AG08396 (cell line): ENCODE results near the gene MSH3.
"Not testable (repeated sequence)": the region's sequence is repeated elsewhere in the genome, so short reads cannot be mapped to it uniquely, and the experiment has no call there.

Source experiments
- DNase-seq: peaks from one replicate; pipeline ENCODE4 v3.0.0; 2012; ENCODE audit warnings: low spot score, mixed read lengths

The MSH3 gene

GRCh38 chr5:80797428-80798024 lies 143.1 kb downstream of the MSH3 start:
- no peak for DNase-seq

DNA sequence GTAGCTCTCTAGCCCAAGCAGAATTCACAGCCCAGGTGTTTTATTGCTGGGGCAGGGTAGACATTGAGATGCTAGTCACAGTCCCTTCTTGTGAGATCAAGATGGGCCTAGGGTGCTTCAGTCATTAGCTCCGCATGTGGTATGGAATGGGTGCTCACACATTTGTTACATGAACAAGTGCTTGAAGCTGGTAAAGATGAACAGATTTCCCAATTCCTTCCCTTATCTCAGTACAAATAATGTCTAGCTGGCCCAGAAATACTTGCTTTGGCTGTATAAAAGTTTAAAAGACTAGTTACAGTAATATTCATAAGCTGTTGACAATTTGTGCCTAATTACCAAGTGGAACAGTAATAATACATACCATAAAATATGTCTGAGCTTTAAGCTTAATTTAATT lies 143.7 kb downstream of the MSH3 start:
- no peak for DNase-seq

GRCh38 chr5:80798633-80799032 lies 144.2 kb downstream of the MSH3 start:
- no peak for DNase-seq

DNA sequence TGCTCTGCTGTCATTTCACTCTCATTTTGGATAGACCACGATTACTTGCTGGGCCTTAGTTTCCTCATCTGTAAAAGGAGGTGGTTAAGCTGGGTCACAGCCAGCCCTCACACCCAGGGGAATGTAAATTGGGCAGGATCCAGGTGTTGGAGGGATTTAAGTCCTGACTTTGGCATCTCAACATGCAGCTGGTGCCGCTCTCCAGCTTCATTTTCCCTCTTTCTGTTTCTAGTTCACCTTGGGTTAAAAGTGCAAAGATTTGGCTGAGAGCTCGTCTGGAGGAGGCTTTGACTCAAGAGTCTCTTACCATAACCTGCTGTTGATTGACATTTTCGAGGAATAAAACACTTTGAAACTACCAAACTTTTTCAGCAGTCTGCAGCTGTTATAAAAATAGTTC lies 144.6 kb downstream of the MSH3 start:
- DNase-seq = no peak

- DNase-seq = no peak
Measured at GRCh38 chr5:80799573-80799972, 145.1 kb downstream of the MSH3 start.

DNA sequence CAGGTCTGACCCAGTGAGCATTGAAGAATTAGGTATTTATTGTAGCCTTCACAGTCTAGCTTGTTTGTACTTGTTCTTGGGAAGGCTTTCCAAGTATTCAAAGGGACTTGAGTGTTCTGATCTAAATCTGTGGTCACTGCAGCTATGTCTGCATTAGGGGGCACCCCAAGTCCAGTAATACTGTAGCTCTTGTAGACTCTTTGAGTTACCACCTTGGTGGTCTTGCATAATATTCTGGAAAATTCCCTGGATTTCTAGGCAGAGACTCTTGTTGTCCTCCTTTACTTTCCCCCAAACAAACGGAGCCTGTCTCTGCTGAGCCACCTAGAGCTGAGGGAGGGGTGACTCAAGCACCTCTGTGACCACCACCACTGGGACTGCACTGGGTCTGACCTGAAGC lies 149.9 kb downstream of the MSH3 start:
- DNase-seq = no peak

GRCh38 chr5:80805038-80805437 lies 150.6 kb downstream of the MSH3 start:
- DNase-seq = no peak

DNA sequence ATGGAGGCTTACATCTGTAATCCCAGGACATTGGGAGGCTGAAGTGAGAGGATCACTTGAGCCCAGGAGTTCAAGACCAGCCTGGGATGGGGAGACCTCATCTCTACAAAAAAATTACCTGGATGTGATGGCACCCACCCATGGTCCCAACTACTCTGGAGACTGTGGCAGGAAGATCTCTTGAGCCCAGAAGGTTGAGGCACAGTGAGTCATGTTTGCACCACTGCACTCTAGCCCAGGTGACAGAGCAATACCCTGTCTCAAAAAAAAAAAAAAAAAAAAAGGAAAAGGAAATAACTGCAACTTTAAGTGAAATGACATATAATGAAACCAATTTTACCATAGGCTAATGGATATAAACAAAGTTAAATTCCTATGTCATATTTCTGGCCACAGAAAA lies 152.5 kb downstream of the MSH3 start:
- DNase-seq = no peak

- DNase-seq = no peak
Measured at GRCh38 chr5:80809451-80809850, 155.0 kb downstream of the MSH3 start.

DNA sequence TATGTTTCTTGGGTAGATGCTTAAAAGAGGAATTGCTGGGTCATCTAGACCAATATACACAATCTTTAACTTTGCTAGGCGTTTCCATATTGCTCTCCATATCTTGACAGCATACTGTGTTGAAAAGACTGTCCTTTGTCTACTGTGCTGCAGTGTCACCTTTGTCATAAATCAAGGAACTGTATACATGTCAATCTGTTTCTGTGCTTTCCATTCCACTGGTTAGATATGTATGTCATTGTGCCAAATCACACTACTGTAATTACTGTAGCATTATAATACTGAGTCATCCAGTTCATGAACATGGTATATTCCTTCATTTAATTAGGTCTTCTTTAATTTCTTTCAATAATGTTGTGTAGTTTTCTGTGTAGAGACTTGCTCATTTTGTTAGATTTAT lies 156.0 kb downstream of the MSH3 start:
- DNase-seq = no peak

DNA sequence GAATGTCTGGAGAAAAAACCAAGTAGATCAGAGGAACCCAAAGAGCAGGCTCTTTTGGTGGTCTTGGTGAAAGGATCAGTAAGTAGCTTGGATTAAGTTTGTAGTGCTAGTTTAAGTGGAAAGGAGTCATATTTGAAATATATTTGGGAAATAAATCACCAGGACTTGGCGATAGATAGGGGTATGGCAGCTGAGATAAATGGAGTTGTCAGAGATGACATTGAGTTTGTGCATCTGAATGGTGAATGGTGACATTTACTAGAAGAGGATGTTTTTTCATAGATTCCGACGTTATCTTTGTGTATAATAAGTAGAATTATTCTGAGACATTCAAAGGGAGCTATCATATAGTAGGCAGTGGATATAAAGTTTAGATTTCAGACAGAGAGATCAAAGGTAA lies 162.1 kb downstream of the MSH3 start:
- DNase-seq = no peak

DNA sequence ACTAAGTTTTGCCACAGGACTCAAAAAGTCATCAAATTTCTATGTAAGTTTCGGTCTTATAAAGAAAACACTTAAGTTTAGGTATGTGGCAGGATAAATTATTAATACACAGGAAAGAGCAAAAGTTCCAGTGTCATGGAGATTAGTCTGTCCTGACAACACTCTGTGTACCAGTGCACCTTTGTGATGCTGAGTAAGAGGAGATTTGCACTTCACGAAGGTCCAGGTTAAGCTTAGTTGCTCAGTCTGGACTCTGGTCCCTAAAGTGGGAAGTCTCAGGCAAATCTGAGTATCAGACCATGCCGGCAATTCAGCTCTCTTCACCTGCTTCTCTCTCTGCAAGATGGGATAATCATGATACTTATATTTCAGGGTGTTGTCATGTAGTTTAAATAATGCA lies 166.2 kb downstream of the MSH3 start:
- DNase-seq = no peak

DNA sequence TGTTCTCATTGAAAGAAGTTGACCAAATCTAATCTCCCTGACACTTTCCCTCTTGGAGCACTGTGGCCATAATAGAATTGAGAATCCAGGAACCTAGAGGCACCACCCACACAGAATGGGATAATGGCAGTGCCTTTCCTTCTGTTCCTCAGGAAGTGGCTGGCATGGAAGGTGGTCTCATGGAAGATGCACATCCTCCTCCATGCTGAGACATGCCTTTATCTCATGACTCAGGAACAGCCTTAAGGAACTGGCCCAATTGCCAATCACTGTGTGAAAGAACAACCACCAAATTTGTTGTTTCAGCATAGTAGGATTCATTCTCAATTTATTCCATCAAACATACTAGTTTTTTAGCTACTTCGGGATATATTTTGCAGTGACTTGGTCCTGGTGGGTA lies 168.2 kb downstream of the MSH3 start:
- no peak for DNase-seq

GRCh38 chr5:80824159-80824558 lies 169.7 kb downstream of the MSH3 start:
- DNase-seq = not testable (repeated sequence)

DNA sequence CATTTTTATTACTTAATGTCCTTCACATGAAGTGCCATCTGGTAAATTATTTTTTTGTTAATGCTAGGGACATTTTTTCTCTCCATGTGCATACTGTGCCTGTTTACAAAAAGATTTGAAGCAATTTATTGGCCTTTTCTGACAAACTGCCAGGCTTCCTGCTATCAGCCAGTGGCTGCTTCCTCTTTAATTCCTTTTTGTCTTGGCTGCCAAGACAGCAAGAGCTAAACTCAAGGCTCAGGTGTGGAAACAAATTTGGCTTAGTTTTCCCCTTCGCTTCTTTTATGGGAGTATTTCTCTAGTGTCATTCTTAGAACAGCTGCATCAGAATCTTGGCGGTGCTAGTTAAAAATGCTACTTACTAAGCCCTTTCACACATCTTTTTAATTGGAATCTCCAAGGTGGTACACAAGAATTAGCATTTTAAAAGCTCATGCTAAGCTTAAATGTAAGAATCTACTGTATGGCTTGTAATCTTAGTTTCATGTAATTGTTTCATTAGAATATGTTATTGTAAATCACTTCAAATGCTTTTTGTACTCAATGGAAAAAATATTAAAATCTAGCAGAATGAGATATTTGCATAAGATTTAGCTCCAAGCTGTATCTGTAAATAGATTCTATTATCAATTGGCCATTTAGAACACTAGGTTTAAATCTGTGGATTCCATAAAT lies 171.5 kb downstream of the MSH3 start:
- no peak for DNase-seq

GRCh38 chr5:80834710-80835109 lies 180.3 kb downstream of the MSH3 start:
- no peak for DNase-seq

DNA sequence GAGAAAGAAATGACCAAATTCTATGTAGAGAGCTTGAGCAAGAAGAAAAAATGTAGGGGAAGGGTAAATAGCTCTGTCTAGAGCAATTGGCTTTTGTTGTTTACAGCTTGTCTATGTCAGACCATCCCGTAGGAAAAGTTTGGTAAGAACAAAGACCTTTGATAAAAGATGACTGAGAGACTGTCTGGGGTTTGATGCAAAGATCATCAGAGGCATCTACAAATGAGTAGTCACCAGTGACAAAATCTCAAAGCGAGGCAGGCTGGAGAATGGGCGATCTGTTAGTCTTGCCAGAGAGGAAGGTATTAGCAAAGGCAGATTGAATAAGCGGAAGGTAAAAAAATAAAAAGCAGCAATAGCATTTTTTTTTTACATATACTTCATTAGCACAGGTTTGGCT lies 180.7 kb downstream of the MSH3 start:
- DNase-seq = no peak

GRCh38 chr5:80837679-80838078 lies 183.2 kb downstream of the MSH3 start:
- DNase-seq = no peak

GRCh38 chr5:80841026-80841797 lies 186.8 kb downstream of the MSH3 start:
- not testable (repeated sequence) for DNase-seq

DNA sequence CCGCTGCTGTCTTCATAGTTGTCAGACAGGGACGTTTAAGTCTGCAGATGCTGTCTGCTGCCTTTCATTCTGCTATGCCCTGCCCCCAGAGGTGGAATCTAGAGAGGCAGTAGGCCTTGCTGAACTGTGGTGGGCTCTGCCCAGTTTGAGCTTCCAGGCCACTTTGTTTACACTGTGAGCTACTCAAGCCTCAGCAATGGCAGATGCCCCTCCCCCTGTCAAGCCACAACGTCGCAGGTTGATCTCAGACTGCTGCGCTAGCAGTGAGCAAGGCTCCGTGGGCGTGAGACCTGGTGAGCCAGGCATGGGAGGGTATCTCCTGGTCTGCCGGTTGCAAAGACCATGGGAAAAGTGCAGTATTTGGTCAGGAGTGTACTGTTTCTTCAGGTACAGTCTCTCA lies 192.0 kb downstream of the MSH3 start:
- DNase-seq = not testable (repeated sequence)

DNA sequence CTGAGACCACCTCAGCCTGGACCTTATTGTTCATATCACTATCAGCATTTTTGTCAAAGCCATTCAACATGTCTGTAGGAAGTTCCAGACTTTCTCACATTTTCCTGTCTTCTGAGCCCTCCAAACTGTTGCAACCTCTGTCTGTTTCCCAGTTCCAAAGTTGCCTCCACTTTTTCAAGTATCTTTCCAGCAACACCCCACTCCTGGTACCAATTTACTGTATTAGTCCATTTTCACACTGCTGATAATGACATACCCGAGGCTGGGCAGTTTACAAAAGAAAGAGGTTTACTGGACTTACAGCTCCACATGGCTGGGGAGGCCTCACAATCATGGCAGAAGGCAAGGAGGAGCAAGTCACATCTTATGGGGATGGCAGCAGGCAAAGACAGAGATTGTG lies 195.7 kb downstream of the MSH3 start:
- not testable (repeated sequence) for DNase-seq

DNA sequence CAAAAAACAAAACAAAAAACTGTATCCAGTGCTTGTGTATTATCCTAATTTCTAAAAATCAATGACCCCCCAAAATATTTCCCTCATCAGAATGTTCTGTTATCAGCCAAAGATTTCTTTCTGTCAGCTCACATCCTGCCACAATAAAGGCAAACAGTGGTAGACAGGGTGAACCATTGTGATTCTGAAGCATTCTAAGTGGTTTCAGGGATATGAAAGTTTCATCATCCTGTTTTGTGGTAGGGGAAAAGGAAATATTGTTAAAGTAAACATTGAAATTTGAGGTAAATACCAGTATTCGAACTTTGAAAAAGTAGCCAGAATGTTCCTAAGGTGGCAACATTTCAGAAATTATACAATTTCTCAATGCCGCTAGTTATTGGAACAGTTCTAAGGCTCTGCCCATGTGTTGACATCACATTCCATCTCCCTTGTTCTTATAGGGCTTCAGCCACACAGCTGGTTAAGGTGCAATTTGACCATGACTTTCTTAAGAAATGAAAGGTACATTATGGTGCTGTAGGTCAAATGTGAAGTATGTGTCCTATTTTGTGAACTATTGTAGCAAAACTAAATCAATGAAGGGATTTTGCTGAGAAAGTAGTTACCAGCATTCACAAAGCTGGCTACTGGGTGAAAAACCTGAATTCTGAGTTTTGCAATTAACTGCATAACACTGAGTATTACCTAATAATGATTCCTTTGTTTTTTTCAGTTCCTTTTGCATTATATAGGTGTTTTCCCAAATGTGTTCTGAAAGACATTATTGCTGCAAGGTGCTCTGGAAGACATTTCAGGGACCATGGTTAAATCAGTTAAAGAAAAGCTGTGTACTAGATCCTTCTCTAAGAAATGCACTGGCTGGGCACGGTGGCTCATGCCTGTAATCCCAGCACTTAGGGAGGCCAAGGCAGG lies 198.1 kb downstream of the MSH3 start:
- DNase-seq = no peak
